ENCODE measurements around the gene FBXL17. TPM values are rescaled to one million over a fixed set of nuclear protein-coding genes. Genes with fewer than 3 reads are reported as not detected.

FBXL17 gene
- total RNA-seq, 1 donor from 2014 or later = 24.3 TPM

- DNase-seq (ENCODE audit: low spot score) = no peak
These were observed 378.7 kb downstream of the FBXL17 start for GRCh38 chr5:108003178-108003577.

- no peak for DNase-seq (ENCODE audit: low spot score)
These were observed 380.7 kb downstream of the FBXL17 start for GRCh38 chr5:108001222-108001621.

DNA sequence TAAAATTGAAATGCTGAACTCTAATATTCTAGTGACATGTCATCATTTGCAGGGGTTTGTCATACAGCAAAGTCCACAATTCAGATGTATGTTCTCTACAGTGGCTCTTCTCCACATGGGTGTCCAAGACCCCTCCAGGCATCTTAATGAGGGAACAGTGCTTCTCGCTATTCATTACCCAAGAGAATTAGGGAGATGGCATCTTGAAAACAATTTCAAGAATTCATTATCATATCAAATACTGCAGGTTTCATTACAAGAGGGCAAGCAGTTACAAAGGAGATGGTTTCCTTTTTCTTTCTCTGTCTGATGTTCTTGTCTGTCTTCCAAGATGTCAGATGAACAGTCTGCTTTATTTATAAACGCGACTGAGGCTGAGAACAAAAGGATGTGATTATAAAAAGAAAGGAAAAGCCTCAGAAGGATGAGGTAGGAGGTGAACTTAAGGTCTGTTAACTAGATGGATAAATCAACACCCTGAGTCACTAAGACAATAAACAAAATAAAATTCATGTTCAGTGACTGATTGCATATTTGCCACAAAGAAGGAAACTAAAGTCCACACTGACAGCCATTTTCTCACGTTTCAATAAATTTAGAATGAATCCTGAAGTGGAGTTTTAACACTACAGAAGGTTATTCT, 384.4 kb downstream of the FBXL17 start:
- DNase-seq (ENCODE audit: low spot score) = no peak

DNA sequence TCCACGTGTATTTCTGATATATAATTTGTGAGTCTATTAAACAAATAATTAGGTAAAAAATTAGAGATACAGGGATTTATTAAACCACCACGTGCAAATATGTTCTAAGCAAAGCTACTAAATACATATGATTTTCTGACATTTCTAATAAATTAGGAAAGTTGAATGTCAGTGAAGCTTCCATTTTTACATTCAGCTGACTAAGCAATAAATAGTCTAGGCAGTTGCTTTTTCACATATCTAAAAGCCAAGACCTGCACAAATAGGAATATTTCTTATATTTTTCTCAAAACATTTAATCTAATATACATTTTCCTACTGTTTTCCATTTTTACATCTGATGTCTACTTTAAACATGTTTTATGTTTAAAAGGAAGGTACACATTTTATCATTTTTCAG, 388.6 kb downstream of the FBXL17 start:
- no peak for DNase-seq (ENCODE audit: low spot score)

DNA sequence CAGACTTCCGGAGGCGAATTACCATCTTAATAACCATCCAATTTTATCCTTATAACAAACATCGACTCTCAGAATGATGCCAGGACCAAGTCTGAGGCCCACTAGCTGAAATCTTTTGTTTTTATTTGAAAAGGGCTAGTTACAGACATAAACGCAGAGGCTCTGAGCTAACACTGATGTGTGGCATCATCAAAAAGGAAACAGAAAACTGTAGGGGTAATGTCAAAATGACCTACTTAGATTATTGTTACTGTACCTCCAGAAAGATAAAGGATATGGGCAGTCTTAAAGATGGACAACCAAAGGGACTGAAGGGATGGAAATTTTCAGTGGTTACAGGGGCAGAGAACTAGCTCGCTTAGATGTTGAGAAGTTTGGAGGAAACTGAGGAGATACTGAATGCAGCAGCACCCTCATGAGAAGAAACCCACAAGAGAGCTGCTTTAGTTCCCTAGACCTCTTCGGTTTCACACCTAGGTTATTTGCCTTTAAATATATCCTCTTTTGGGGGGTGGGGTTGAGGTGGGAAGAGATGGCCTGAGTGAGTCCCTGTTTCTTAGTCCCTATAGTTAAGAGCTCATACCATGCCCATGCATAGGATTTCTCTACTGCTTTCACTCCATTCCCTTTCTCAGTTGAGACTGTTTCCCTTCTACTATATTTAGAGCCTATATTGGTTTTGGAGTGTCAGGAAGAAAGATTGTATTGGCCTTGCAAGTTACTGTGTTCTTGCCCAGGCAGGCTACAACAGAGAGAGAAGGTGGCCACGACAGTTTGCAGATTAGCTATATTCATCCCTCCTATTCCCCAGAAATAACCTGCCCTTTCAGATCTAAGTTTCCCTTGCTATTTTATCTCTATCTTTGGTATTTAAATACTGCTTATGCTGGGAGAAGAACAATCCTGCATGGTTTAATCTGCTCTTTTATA, 390.8 kb downstream of the FBXL17 start:
- DNase-seq (ENCODE audit: low spot score) = no peak

GRCh38 chr5:107985144-107985543, 396.8 kb downstream of the FBXL17 start:
- no peak for DNase-seq (ENCODE audit: low spot score)

GRCh38 chr5:107982703-107983425, 399.0 kb downstream of the FBXL17 start:
- no peak for DNase-seq (ENCODE audit: low spot score)

GRCh38 chr5:107980923-107981692, 400.8 kb downstream of the FBXL17 start:
- DNase-seq (ENCODE audit: low spot score) = no peak

DNA sequence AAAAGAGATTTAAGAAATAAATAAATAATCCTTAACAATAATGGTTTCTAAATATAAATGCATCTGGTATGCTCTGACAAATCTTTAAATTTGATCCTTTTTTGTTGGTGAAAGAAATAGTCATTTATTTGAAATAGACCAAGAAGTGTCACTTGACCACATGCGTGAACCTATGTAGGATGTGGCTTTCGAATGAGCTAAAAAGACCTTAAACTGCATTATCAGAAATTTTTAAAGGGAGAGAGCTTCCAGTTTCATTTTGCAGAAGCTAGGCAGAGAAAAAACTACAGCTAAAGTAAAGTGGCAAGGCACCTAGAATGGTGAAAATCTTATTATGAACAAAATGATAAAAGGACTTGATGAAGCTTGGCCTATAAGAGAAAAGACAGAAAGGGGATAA, 402.0 kb downstream of the FBXL17 start:
- no peak for DNase-seq (ENCODE audit: low spot score)

- DNase-seq (ENCODE audit: low spot score) = no peak
These were observed 402.6 kb downstream of the FBXL17 start for GRCh38 chr5:107979291-107979690.

DNA sequence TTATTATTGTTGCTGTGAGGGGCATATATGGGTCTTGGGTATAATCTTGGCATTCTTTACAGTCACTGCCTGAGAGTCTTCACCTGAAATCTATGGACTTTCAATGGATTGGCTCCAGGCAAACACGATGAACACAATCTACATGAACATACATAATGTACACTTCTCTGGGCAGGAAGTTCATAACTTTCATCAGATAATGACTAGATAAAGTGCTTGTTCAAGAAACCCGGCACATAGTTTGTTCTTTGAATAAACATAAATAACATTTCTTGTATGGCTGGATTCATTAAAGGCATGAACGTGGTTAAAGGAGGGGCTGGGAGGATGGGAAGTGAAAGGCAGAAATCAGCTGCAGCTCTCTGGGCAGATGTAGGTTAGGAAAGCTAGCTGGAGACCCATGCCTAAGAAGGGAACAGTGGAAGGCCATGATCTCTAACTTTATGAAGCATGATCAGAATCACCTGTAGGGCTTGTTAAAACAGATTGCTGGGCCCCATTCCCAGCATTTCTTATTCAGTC, 404.3 kb downstream of the FBXL17 start:
- no peak for DNase-seq (ENCODE audit: low spot score)

- DNase-seq (ENCODE audit: low spot score) = no peak
These were observed 406.3 kb downstream of the FBXL17 start for GRCh38 chr5:107975568-107975967.

- DNase-seq (ENCODE audit: low spot score) = no peak
These were observed 410.1 kb downstream of the FBXL17 start for GRCh38 chr5:107971846-107972245.

- no peak for DNase-seq (ENCODE audit: low spot score)
These were observed 412.1 kb downstream of the FBXL17 start for GRCh38 chr5:107969847-107970246.

DNA sequence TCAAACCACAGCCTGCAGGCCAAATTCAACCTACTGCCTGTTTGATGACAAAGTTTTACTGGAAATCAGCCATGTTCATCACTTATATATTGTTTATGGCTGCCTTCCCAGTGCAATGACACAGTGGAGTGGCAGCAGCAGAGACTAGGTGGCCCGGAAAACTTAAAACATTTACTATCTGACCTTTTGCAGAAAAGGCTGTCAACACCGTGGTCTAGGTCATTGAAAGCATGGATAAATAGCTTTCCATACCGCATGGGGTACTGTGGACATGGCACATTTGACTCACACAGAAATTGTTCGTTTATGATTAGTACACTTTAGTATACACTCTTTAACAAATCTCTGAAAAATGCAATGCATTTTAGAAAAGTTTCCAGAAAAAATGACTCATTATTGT, 412.9 kb downstream of the FBXL17 start:
- no peak for DNase-seq (ENCODE audit: low spot score)

GRCh38 chr5:107968406-107968843, 413.5 kb downstream of the FBXL17 start:
- no peak for DNase-seq (ENCODE audit: low spot score)

DNA sequence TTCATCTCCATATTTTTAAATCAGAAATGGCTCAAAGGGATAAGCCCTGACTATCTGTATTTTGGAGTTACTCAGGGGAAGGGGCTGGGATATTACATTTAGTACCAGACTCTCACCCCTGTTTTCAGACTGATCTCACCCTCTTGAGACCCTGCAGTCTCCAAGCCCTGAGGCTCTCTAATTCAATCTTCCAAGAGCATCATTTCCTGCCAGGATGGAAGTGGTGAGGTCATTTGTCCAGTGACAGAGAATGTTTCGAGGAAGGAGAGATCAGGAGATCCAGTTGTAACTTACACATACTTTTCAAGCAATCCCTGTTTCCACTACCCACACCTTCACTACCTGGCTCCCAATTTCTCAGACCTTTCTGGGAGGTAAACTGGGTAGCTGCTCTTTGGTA, 415.7 kb downstream of the FBXL17 start:
- no peak for DNase-seq (ENCODE audit: low spot score)

- DNase-seq (ENCODE audit: low spot score) = no peak
These were observed 417.2 kb downstream of the FBXL17 start for GRCh38 chr5:107964722-107965121.

DNA sequence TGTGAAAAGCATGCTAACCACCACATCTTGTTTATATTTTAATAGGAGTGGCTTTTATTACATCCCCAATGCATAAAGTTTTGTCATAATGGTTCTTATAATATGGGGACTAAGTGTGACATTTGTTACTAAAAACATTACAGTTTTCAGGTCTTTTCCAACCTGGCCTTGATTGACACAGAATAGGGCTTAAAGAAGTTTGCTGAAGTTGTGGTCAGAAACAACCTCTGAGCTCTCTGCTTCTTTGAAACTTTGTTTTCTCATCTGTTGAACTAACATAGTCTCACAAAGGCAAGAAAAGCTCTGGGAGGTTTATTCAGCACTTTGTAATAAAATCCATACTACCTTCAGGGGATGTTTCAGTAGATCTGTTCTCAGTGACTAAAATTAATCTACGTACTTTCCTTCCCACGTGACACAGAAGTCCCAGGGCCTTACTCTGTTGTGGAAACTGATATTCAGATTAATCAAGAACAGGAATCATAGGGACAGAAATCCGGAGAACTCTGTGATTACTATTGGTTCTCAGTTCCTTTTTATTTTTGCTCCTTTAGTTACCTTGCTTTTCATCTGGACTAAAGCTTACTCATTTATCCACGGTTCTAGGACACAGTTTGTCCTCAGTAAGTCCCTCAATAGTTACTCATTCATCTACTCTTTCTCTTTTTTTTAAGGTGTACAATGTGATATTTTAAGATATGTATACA, 422.2 kb downstream of the FBXL17 start:
- no peak for DNase-seq (ENCODE audit: low spot score)

- DNase-seq (ENCODE audit: low spot score) = no peak
These were observed 423.0 kb downstream of the FBXL17 start for GRCh38 chr5:107958861-107959260.

All from mesenteric fat pad (tissue), 1 donor.